ENCODE results near the gene GSG1L.
"Not testable (repeated sequence)": the region's sequence is repeated elsewhere in the genome, so short reads cannot be mapped to it uniquely, and the experiment has no call there.

GSG1L gene

DNA sequence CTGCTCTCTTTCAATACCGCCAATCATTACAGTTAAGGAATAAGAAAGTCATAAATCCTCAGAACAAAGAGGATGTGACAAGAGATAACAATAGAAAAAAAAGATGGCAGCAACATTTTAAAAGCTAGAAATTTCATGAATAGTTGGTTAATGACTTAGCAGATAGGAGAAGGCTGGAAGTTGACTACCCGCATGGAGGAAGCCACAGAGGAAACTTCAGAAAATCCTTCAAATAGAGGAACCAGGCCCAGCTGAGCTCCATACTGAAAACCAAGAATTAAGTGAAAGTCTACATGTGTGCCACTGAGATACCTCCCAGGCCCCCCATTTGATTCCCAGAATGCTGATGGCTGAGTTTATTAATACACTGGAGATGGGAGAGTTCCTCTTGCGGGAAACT, 109.3 kb downstream of the GSG1L start:
- DNase-seq (ENCODE audit: low read depth in 2 of 2, low spot score in 1 of 2) = no peak

DNA sequence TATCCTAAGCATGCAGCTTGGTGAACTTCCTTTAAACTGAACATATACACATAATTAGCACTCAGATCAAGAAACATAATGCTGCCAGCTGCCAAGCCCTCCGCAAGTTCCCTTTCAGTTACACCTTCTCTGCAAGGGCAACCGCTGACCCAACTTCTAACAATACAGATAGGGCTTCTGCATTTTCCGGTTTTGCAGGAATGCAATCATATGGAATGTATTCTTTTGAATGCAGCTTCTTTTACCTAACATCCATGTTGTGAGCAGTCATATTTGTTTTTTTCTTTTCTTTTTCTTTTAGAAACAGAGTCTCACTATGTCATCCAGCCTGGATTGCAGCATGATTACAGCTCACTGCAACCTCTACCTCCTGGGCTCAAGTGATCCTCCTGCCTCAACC, 110.7 kb downstream of the GSG1L start:
- no peak for DNase-seq (ENCODE audit: low read depth in 2 of 2, low spot score in 1 of 2)

DNA sequence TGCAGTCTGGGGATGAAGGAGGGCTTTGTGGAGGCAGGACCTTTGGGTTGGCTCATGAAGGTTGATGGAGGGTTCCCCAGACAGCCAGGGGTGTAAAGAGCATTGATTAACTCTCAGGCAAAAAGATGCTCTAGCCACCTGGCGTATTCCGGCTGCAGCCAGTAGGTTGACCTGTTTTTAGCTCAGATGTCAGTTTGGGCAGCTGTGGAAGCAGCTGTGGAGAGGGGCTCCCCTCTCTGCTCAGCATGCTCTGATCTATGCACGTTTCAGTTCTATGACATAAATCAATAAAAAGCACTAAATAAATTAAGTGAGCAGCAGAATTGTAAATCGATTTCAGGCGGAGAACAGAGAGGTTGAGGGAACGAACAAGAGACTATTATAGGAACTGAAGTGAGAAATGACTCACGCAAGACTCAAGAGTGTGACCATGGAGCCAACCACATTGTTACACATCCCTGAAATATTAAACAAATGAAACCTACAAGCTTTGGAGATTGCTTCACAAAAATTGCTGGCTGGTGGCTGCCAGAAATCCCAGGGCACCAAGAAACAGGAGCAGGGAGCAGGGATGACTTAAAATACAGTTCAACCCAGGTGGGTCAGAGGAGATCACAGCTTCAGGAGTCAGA, 111.9 kb downstream of the GSG1L start:
- no peak for DNase-seq (ENCODE audit: low read depth in 2 of 2, low spot score in 1 of 2)

DNA sequence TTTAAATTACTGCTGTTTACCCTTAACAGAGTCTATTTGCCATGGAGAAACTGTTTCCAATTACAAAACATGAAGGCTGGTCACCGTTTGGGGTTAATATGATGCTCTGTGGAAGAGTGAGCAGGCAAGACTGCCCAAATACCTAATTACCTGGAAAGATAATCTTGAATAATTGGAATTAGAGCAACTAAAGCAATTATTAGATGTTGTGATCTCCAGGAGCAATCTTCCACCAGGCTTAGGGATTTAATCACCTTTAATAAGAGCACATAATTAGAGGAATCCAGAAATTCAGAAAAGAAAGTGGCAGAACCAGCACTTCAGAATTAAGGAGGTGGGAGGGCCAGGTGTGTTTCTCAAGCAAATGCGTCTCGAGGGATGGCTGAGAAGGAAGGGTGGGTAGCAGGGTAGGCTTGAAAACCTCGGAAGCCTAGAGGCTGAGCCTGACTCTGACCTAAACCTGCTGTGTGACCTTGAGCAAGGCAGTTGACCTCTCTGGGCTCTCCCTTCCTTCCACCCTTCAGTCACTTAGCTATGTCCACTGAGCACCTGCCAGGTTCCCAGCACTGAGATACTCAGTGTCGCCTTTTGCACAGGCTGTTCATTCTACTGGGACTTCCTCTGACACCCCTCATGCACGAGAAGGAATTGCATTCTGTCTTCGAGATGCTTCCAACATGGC, 113.2 kb downstream of the GSG1L start:
- no peak for DNase-seq (ENCODE audit: low read depth in 2 of 2, low spot score in 1 of 2)

DNA sequence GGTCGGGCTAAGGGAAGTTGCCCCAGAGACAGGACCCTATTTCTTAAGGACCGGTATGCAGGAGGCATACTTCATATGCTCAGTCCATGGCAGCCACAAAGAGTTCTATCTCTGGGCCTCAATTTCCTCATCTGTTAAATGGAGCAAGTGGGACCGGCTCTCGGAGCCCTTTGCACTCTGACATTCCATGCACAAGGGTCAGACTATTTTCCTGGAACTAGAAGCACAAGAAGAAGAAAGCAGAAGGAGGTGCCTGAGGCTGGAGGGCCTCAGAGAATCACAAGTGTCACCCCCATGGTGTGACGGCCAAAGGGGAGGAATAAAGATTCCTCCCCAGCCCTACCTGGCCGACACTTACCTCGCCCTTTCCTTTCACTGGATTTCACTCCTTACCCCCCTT, 115.8 kb downstream of the GSG1L start:
- no peak for DNase-seq (ENCODE audit: low read depth in 2 of 2, low spot score in 1 of 2)

DNA sequence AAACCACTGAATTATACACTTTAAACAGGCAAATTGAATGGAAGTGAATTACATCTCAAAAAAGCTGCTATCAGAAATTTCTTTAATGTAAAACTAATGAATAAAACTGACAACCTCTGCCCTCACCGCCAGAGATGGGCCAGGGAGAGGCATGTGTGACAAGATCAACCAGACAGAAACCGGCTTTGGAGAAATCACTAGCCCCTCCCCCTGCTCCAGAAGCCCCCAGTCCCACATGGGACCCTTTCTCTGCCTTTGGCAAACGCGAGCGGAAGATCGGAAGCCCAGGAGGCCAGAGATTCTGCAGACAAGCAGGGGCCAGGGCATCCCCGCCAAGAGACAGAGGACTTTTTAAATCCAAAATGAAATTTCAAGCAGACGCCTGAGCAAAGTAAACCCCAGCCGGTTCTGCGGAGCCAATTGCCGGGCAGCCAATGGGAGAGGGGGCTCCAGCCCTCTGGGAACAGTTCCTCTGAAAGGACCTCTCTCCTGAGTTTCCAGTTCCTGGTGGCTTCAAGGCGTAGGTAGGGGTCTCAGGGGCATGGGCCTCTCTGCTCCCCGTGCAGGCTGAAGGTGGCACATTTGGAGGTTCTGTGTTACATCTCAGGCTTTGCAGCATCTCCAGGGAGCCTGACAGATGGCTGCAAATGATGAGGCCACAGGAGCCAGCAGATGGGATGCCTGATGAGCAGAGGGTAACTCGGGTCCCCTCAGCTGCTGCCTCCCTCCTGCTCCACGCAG, 118.1 kb downstream of the GSG1L start:
- no peak for DNase-seq (ENCODE audit: low read depth in 2 of 2, low spot score in 1 of 2)

DNA sequence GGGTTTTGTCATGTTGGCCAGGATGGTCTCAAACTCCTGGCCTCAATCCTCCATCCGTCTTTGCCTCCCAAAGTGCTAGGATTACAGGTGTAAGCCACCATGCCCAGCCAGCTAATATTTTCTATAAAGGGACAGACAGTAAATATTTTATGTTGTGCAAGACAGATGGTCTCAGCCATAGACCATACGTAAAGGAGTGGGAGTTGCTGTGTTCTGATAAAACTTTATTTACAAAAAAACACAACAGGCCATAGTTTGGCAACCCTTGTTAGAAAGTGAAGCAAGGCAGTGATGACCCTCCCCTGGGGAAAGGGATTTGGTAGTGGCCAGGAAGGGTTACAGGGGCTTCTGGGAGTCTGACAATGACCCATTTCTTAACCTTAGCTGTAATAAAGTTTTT, 119.7 kb downstream of the GSG1L start:
- DNase-seq (ENCODE audit: low read depth in 2 of 2, low spot score in 1 of 2) = no peak

DNA sequence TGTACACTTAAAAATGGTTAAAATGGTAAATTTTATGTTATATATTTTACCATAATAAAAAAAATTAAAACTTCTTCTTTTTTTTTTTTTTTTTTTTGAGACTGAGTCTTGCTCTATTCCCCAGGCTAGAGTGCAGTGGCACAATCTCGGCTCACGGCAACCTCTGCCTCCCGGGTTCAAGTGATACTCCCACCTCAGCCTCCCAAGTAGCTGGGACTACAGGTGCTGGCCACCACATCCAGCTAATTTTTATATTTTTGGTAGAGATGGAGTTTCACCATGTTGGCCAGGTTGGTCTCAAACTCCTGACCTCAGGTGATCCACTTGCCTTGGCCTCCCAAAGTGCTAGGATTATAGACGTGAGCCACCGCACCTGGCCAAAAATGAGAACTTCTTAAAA, 121.4 kb downstream of the GSG1L start:
- not testable (repeated sequence) for DNase-seq (ENCODE audit: low read depth in 2 of 2, low spot score in 1 of 2)

DNA sequence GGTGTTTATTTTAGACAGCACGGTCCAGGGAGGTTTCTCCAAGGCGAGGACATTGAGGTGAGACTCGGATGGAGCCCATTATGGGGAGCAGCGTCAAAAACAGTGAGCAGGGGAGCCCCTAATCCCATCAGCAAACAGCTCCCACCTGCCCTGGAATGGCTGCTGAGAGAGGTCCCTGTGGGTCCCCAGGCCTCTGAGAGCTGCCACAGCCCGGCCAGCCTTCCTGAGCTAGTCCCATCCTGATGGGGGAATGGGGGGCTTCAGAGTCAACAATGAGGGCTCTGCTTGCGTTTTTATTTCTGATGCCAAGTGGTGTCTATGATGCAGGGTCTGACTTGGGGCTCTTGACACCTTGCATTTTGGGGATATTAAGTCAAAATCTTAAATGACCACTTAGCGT, 128.4 kb downstream of the GSG1L start:
- DNase-seq (ENCODE audit: low read depth in 2 of 2, low spot score in 1 of 2) = no peak

DNA sequence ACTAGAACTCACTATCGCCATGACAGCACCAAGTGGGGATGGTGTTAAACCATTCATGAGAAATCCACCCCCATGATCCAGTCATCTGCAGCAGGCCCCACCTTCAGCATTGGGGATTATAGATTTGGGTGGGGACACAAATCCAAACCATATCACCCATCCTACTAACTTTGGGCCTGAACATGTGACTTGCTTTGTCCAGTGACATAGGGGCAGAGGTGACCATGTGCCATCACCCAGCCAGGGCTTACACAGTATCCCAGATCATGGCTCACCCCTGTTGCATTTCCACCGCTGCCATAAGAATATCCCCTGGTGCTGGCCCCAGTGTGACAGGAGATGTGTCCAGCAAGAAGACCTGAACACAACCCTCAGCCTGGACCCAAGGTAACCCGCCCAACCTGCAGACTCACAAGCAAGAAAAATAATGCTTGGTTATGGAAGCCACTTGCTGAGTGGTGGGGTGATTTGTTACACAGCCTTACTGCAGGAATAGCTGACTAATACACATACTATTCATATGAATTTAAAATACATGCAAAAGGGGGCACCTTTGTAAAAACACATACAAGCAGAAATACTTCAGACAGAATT, 130.9 kb downstream of the GSG1L start:
- DNase-seq (ENCODE audit: low read depth in 2 of 2, low spot score in 1 of 2) = no peak

DNA sequence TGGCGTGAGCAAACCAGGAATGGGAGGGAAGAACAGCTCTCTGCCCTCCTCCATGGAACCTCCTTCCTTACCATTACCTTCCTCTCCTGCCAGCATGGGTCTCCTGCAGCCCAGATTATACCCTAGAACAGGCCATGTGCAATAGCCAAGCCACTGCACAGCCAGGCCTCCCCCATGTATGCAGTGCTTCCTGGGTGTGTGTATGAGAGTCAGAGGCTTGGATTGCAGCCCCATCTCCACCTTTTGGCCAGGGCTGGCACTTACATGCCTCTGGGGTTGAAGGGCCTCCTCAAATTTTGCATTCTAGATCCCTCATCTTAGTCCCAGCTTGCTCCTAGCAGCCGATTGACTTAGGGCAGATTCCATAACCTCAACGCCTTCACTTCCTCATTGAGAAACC, 133.7 kb downstream of the GSG1L start:
- DNase-seq (ENCODE audit: low read depth in 2 of 2, low spot score in 1 of 2) = no peak

DNA sequence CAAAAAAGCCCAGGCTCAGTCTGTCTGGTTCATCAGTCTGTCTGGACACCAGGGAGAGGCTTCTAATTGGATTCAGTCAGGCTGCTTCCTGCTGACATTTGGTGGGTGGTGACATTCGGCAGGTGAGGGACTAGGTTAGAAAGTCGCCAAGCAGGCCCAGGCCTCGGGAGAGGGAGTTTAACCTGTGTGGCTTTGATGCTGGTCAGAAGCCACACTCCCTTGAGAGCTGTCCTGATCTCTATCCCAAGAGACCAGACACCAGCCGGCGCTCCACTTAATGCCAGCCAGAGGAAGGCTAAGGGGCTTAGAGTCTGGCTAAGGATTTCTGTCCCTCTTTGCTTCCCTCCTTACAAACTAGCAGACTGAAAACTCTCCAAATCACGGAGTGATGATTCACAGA, 135.0 kb downstream of the GSG1L start:
- DNase-seq (ENCODE audit: low read depth in 2 of 2, low spot score in 1 of 2) = no peak

DNA sequence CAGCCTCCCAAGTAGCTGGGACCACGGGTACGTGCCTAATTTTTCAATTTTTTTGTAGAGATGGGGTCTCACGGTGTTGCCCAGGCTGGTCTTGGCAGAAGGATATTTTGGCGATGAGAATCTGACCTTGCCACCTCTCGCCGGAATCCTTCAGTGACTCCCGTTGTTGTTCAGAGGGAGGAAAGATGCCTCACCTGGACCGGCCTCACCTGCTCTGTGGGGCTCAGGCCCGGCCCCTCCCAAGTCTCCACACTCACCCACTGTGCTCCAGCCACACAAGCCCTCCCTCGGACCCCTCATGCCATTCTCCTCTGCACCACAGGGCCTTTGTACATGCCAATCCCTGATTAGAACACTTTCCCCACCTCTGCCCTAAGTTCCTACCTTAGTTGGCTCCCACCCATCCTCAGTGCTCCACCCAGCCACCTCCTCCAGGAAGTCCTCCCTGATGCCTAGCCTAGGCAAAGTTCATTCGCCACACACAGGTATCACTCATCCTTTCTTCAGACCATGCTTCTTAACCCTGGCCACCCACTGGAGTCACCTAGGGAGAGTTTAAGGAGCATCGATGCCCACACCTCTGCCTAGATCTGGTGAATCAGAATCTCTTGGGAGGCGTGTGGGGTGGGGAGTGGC, 136.1 kb downstream of the GSG1L start:
- DNase-seq (ENCODE audit: low read depth in 2 of 2, low spot score in 1 of 2) = no peak

DNA sequence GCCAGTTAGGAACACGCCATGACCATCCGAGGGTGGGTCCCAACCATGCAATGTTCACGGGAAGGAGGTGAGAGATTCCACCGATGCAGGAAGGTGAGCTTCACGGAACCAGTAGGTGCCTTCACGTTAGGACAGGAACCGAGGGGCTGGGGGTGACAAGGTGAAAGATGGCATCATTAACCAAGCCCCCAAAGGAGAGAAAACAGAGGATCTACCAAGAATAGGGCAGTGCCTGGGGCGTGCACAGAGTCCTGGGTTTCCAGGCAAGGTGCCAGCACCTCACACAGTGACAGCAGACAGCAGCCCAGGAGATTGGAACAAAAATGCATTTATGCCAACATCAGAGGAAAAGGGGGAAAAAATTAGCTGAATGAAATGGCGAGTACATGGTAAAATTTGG, 137.9 kb downstream of the GSG1L start:
- no peak for DNase-seq (ENCODE audit: low read depth in 2 of 2, low spot score in 1 of 2)

DNA sequence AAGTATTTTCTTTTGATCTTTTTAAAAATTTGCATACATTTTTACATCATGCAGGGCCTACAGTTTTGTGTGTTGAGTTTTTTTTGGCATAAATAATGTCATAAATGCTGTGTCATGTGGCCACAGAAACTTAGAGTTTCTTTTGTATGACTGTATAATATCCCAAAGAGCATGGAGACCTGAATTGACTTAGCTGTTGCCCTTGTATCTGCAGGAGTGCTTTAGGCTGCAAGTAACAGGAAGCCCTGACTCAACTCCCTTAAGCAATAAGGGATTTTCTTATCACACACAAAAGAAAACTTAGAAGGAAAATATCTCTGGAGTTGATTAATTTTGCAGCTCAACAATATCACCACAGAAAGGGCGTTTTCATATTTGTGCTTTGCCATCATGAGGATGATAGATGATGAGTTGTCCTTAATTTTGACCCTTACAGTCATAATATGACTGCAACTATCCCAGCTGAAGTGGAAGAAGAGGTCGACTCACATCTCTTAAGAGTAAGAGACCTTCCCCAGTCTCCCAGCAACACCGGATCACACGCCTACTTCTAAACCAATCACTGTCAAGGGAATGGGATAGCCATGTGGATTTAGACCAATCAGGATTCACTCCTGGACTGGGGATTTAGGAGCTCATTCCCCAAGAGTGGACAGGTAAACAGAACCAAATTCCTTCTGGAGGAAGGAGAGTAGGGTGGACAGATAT, 138.9 kb downstream of the GSG1L start:
- DNase-seq (ENCODE audit: low read depth in 2 of 2, low spot score in 1 of 2) = no peak

DNA sequence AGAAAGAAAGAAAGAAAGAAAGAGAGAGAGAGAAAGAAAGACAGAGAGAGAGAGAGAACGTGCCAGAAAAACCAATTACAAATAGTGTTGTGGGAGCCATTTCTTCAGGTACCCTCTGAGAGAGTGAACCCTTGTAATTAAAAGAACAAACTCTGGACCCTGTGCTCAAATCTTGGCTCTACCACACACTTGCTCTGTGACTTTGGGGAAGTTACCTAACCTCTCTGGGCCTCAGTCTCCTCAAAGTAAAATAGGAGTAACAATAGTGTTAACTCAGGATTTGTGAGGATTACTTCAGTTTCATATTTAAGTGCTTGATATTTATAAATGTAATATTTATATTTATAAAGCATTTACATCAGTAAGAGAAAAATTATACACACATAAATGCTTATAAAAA, 139.8 kb downstream of the GSG1L start:
- no peak for DNase-seq (ENCODE audit: low read depth in 2 of 2, low spot score in 1 of 2)

DNA sequence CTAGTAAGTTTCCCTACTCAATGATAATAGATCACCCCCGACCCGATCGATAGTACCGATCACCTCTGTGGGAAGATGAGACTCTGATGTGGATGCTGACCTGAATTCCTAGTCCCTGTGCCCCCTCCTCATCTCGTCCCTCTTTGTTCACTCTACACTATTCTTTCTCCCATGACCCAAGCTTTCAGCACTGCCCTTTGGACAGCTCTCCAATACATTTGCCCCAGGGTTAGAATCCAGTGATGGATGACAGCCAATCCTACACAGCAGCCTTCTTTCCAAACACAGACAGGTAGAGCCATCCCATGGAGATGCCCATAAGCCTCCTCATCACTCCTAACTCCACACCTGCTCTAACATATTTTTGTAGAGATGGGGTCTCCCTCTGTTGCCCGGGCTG, 141.1 kb downstream of the GSG1L start:
- DNase-seq (ENCODE audit: low read depth in 2 of 2, low spot score in 1 of 2) = no peak

DNA sequence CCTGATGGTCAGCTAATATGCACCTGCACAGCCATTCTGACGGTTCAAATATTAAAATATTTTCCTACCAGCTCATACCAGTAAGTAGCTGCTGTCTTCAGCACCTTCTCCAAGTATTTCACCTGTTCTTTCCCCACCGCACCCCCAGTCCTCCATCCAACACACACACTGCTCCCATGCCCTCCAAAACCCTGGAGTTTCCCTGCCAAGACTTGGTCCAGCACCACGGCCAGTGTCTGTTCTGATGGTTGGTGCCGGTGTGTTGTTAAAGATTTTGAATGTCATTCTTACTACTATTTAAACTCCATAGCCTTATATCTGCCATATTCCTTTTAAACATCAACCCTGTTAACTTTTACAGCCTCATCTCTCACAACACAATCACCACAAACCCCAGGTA, 142.4 kb downstream of the GSG1L start:
- DNase-seq (ENCODE audit: low read depth in 2 of 2, low spot score in 1 of 2) = no peak

DNA sequence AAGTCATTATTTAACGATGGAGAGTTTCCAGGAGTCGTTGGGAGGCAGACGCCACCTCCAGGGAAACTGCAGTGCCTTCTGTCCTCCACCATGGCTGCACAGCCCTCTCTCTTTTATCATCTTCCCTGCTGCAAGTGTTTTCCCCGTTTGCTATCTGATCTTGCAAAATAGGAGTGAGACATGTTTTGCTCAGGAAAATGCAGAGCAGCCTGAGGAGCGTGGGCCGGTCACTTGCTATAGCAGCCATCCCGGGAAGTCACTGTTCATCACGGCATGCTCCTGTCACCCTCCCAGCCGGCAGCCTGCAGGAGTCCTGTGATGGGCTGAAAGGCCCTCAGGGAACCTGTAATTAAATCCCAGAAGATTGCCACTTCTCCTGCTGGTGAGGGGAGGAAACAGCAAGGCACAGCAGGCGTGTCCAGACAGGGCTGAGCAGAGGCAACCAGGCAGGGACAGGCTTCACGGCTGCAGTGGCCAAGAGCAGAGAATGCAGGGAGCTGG, 143.1 kb downstream of the GSG1L start:
- DNase-seq (ENCODE audit: low read depth in 2 of 2, low spot score in 1 of 2) = no peak

DNA sequence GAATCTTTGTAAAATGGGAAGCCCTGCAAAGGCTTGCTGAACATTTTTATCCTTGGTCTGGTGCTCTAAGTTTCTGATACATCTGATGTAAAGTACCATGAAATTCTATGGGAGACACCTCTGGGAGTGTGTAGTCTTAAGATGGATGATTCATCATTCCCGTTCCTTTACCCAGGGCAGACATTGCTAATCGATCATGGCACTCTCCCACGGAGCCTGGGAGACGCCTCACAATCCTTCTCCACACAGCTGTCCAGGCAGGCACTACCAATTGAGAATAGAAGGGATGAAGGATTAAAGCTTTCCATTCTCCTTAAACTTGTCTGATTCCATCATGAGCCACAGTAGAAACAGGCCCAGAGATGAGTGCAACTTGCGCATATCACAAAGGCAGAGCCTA, 144.8 kb downstream of the GSG1L start:
- DNase-seq (ENCODE audit: low read depth in 2 of 2, low spot score in 1 of 2) = no peak

DNA sequence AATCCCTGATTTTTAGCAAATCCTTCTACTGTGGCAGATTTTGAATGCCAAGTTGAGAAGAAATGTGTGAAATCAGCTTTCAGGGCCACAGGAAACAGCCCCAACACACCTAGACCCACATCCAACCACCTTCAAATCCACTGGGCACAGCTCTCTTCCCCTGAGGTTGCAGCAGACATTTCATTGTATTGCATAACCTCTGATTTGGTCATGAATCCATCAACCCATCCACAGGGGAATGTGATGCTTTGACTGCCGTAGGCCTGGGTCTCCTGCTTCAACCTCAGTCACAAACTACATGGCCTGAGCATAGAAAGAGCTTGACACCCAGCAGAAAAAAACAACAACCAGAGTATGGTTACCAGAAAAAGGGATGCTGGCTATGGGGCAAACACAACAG, 145.6 kb downstream of the GSG1L start:
- DNase-seq (ENCODE audit: low read depth in 2 of 2, low spot score in 1 of 2) = no peak

Data from stimulated activated CD8-positive, alpha-beta memory T cell treated with anti-CD3 and anti-CD28 coated beads, Interleukin-4, amount 100 ng/mL, for 4 hours (primary cell).